ENCODE results near the gene NSRP1.

Gene NSRP1

GRCh38 chr17:30151471-30151870 is 34.9 kb downstream of the NSRP1 start:
- DNase-seq (ENCODE audit: low read depth) = no peak
- H3K4me3 ChIP-seq (ENCODE audit: low read length) = no peak overlapping the region
- no peak for TF ChIP-seq CTCF (conservative IDR thresholded peaks at IDR 0.05; ENCODE audit: low read length)

- H3K4me3 ChIP-seq (ENCODE audit: low read length) = no peak overlapping the region
- DNase-seq (ENCODE audit: low read depth) = no peak
- TF ChIP-seq CTCF (conservative IDR thresholded peaks at IDR 0.05; ENCODE audit: low read length) = no peak
Measured at GRCh38 chr17:30153463-30153862, 36.8 kb downstream of the NSRP1 start.

GRCh38 chr17:30155389-30155788 is 38.8 kb downstream of the NSRP1 start:
- no peak for TF ChIP-seq CTCF (conservative IDR thresholded peaks at IDR 0.05; ENCODE audit: low read length)
- no peak overlapping the region for H3K4me3 ChIP-seq (ENCODE audit: low read length)
- DNase-seq (ENCODE audit: low read depth) = no peak

GRCh38 chr17:30158896-30159625 is 42.4 kb downstream of the NSRP1 start:
- DNase-seq (ENCODE audit: low read depth) = no peak
- no peak overlapping the region for H3K4me3 ChIP-seq (ENCODE audit: low read length)
- no peak for TF ChIP-seq CTCF (conservative IDR thresholded peaks at IDR 0.05; ENCODE audit: low read length)

GRCh38 chr17:30160419-30161172 is 44.0 kb downstream of the NSRP1 start:
- no peak for TF ChIP-seq CTCF (conservative IDR thresholded peaks at IDR 0.05; ENCODE audit: low read length)
- H3K4me3 ChIP-seq (ENCODE audit: low read length) = no peak overlapping the region
- DNase-seq (ENCODE audit: low read depth) = no peak

- TF ChIP-seq CTCF (conservative IDR thresholded peaks at IDR 0.05; ENCODE audit: low read length) = no peak
- peak; percentile 3 for DNase-seq (ENCODE audit: low read depth)
- H3K4me3 ChIP-seq (ENCODE audit: low read length) = no peak overlapping the region
Measured at GRCh38 chr17:30161601-30162000, 45.0 kb downstream of the NSRP1 start.

GRCh38 chr17:30164531-30164930 is 47.9 kb downstream of the NSRP1 start:
- H3K4me3 ChIP-seq (ENCODE audit: low read length) = no peak overlapping the region
- no peak for DNase-seq (ENCODE audit: low read depth)
- no peak for TF ChIP-seq CTCF (conservative IDR thresholded peaks at IDR 0.05; ENCODE audit: low read length)
